ENCODE measurements around the gene PCED1B. TPM values are rescaled to one million over a fixed set of nuclear protein-coding genes. Genes with fewer than 3 reads are reported as not detected.

PCED1B gene
- total RNA-seq, 2 experiments from 2014 or later, result 117 to 119 TPM

- ChIA-PET POLR2A (no interaction called here), CTCF (no interaction called here)
- peaks cover 51% of the 10 kb centered on the region for H3K36me3 Mint-ChIP-seq (ENCODE audit: low read depth)
- TF ChIP-seq CTCF (IDR thresholded peaks at IDR 0.05), result no peak
- DNase-seq, result no peak
- H3K27me3 Mint-ChIP-seq, result no peaks in the 10 kb centered on the region
- no peak overlapping the region for H3K27ac Mint-ChIP-seq
- H3K4me3 Mint-ChIP-seq, result no peak overlapping the region
- ATAC-seq, result no peak
- H3K4me1 Mint-ChIP-seq (ENCODE audit: low read depth), result peaks cover 29% of the 10 kb centered on the region
- intact Hi-C loops (cut with micrococcal nuclease), result no loop called here
- H3K9me3 Mint-ChIP-seq, result peaks cover 20% of the 10 kb centered on the region
Observed at GRCh38 chr12:47160316-47161244, 81.2 kb downstream of the PCED1B start.

GRCh38 chr12:47164116-47164515, 84.7 kb downstream of the PCED1B start:
- intact Hi-C loops (cut with micrococcal nuclease), result no loop called here
- no peak for TF ChIP-seq CTCF (IDR thresholded peaks at IDR 0.05)
- DNase-seq (no peak), ATAC-seq (no peak)
- POLR2A ChIA-PET, result interaction anchor here (0.6 kb wide), 1 partner anchor 18 kb away, joined by 3 read pairs; no protein-coding TSS in a partner anchor
- H3K4me1 Mint-ChIP-seq (ENCODE audit: low read depth), result peaks cover 14% of the 10 kb centered on the region
- H3K27me3 Mint-ChIP-seq, result no peaks in the 10 kb centered on the region
- H3K27ac Mint-ChIP-seq, result no peak overlapping the region
- H3K36me3 Mint-ChIP-seq (ENCODE audit: low read depth), result peaks cover 61% of the 10 kb centered on the region
- CTCF ChIA-PET, result interaction anchor here (1.3 to 2.1 kb wide), 3 partner anchors 15 to 35 kb away, joined by 3 to 7 read pairs (median 3); no protein-coding TSS in a partner anchor
- H3K4me3 Mint-ChIP-seq, result no peak overlapping the region
- H3K9me3 Mint-ChIP-seq, result peaks cover 20% of the 10 kb centered on the region

GRCh38 chr12:47164724-47165439, 85.5 kb downstream of the PCED1B start:
- ATAC-seq, result no peak
- H3K9me3 Mint-ChIP-seq, result peaks cover 12% of the 10 kb centered on the region
- POLR2A ChIA-PET, result interaction anchor here (0.6 kb wide), 1 partner anchor 19 kb away, joined by 3 read pairs; no protein-coding TSS in a partner anchor
- no peak for DNase-seq
- no peak for TF ChIP-seq CTCF (IDR thresholded peaks at IDR 0.05)
- peaks cover 14% of the 10 kb centered on the region for H3K4me1 Mint-ChIP-seq (ENCODE audit: low read depth)
- intact Hi-C loops (cut with micrococcal nuclease), result no loop called here
- CTCF ChIA-PET, result interaction anchor here (0.7 to 2.1 kb wide), 7 partner anchors 10 to 472 kb away, joined by 3 to 7 read pairs (median 3); no protein-coding TSS in a partner anchor
- H3K36me3 Mint-ChIP-seq (ENCODE audit: low read depth), result peaks cover 53% of the 10 kb centered on the region
- H3K4me3 Mint-ChIP-seq, result no peak overlapping the region
- H3K27ac Mint-ChIP-seq, result no peak overlapping the region
- H3K27me3 Mint-ChIP-seq, result no peaks in the 10 kb centered on the region

GRCh38 chr12:47165934-47166333, 86.5 kb downstream of the PCED1B start:
- peaks cover 16% of the 10 kb centered on the region for H3K9me3 Mint-ChIP-seq
- ATAC-seq (no peak), DNase-seq (no peak)
- no peak for TF ChIP-seq CTCF (IDR thresholded peaks at IDR 0.05)
- peaks cover 13% of the 10 kb centered on the region for H3K4me1 Mint-ChIP-seq (ENCODE audit: low read depth)
- POLR2A ChIA-PET, result interaction anchor here (1.0 kb wide), 1 partner anchor 41 kb away, joined by 3 read pairs; no protein-coding TSS in a partner anchor
- H3K4me3 Mint-ChIP-seq, result no peak overlapping the region
- CTCF ChIA-PET, result interaction anchor here (0.6 to 2.1 kb wide), 9 partner anchors 10 to 1041 kb away, joined by 3 to 7 read pairs (median 3); no protein-coding TSS in a partner anchor
- H3K27ac Mint-ChIP-seq, result no peak overlapping the region
- H3K36me3 Mint-ChIP-seq (ENCODE audit: low read depth), result peaks cover 52% of the 10 kb centered on the region
- intact Hi-C loops (cut with micrococcal nuclease), result no loop called here
- H3K27me3 Mint-ChIP-seq, result no peaks in the 10 kb centered on the region
